GM03348 (cell line): ENCODE data around the gene SLA2.
"Not testable (repeated sequence)": the region's sequence is repeated elsewhere in the genome, so short reads cannot be mapped to it uniquely, and the experiment has no call there.

Experiments used
- DNase-seq: peaks from one replicate; pipeline ENCODE4 v3.0.0; 2012; ENCODE audit warnings: low spot score

The SLA2 gene

DNA sequence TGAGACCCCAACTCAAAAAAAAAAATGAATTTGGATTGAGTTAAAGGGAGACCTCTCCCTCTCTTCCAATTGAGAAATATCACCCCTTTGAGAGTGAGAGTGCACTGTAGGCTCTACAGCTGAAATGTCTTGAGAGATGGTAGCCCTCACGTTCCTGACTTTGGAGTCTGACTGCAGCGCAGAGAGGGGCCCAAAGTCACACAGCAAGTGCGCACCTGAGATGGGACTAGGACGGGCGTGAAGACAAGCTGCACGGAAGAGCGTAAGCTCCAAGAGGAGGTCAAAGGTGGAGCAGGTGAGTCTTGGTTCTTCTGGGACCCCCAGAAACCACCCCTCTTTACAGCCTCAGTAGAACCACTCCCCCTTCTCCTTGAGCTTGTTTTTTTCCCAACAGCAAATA lies 643 bp downstream of the SLA2 start:
- DNase-seq = no peak

DNA sequence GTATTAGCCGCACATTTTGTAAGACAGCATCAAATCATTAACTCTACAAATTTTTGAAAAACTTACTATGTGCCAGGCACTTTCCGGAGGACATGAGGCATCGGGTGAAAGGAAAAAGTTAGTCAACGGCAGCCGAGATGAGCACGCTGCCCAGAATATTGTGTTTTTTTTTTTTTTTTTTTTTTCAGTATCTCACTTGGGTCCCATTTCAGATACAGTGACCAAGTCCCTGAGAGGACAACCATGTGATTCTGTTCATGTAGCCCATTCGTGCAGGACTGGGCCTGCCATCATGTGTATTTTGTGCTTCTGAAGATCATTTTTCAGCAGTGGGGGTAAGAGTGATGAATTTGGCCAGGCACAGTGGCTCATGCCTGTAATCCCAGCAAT lies 1.3 kb downstream of the SLA2 start:
- DNase-seq = no peak

DNA sequence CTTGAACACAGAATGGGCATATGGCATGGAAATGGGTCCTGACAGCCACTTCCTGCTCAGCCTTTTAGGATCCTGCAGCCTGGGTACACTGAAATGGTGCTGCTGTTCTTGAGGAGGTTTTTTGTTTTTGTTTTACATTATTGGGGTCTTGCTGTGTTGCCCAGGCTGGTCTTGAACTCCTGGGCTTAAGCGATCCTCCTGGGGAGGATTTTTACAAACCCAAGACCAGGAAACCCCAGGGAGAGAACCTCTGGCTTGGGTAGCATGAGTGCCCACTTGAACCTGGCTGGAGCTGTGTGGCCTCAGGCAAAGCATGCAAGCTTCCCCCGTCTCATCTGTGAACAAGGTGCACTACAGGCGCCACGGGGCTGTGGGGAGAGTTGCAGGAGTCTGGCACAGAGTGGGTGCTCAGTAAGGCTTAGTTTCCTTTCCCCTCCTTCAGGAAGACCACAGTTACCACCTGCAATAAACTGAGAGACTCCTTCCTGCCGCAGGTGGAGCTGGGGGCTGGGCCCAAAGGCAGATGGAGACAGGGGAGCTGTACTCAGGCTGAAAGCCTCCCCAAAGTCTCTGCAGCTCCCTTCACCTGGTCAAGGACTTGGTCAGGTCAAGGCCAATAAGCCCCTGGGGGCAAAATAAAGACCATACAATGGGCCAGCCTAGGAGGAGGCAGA lies 1.8 kb downstream of the SLA2 start:
- no peak for DNase-seq

DNA sequence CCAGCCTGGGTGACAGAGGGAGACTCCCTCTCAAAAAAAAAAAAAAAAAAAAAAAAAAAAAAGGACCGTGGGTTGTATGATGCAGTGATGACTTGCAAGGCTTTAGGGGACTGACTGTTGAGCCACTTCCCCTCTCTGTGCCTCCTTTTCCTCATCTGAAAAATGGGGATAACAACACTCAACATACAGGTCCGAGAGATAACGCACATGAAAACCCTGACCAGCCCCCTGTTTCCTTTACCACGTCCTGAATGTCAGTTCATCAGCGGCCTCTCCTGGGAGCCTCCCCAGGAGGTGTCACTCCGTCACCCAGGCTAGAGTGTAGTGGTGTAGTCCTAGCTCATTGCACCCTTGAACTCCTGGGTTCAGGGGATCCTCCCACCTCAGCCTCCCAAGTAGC lies 3.9 kb downstream of the SLA2 start:
- DNase-seq = no peak

DNA sequence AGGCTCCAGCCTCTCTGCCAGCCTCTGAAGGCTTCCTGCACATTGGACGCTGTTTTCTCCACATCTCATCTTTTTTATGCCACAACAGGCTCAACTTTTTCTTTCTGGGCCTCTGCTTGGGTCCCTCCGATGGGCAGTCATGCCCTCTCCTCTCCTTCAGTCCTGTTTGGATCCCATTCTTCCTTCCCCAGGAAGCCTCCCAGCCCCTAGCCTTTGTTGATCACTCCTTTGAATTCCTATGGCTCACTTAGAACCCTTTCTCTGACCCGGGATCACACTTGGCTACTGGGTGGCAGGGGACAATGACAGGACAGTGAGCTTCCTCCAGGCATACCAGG lies 4.5 kb downstream of the SLA2 start:
- DNase-seq = no peak

DNA sequence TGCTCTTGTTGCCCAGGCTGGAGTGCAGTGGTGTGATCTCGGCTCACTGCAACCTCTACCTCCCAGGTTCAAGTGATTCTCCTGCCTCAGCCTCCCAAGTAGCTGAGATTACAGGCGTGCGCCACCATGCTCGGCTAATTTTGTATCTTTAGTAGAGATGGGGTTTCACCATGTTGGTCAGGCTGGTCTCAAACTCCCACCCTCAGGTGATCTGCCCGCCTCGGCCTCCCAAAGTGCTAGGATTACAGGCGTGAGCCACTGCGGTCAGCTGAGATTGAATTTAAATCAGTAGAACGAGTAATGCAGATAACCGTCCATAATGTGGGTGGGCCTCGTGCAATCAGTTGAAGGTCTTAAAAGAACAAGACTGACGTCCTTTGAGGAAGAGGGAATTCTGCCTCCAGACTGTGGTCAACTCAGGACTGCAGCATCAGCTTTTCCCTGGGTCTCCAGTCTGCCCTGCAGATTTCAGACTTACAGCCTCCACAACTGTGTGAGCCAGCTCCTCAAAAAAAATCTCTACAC lies 7.1 kb downstream of the SLA2 start:
- DNase-seq = not testable (repeated sequence)

DNA sequence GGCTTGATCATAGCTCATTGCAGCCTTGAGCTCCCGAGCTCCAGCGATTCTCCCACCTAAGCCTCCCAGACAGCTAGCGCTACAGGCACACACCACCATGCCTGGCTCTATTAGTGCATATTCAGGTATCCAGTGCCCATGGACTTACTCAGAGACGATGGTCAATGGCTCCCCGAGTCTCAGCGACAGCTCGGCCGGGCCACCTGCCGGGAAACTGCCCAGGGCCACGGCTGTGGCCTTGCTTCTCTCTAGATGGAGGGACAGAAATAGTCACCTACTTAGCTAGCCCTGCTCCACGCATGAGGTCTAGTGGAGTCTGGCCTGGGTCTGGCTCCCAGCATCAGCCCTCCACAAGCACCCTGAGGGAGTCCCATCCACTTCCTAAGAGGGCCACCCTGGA lies 11.7 kb downstream of the SLA2 start:
- DNase-seq = no peak

DNA sequence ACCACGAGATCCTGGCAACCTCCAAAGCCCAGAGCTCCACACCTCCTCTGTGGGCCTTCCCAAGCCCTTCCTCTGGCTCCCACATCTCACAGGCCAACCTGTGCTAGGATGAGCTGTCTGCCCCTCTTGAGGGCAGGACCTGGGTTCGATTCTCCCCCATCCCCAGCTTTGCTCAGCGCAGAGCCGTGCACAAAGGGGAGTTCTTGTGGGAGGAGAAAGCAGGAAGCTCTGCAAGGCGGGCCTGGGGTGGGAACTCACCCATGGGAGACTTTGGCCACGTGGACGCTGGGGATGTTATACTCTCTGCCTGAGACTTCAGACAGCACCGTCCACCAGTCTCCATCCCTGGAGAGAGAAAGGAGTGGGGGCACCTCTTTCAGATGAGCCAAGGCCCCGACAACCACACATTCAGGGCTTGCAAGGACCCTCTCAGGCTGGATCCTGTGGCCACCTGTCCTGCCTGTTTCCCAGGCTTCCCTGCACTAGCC lies 12.7 kb downstream of the SLA2 start:
- no peak for DNase-seq

DNA sequence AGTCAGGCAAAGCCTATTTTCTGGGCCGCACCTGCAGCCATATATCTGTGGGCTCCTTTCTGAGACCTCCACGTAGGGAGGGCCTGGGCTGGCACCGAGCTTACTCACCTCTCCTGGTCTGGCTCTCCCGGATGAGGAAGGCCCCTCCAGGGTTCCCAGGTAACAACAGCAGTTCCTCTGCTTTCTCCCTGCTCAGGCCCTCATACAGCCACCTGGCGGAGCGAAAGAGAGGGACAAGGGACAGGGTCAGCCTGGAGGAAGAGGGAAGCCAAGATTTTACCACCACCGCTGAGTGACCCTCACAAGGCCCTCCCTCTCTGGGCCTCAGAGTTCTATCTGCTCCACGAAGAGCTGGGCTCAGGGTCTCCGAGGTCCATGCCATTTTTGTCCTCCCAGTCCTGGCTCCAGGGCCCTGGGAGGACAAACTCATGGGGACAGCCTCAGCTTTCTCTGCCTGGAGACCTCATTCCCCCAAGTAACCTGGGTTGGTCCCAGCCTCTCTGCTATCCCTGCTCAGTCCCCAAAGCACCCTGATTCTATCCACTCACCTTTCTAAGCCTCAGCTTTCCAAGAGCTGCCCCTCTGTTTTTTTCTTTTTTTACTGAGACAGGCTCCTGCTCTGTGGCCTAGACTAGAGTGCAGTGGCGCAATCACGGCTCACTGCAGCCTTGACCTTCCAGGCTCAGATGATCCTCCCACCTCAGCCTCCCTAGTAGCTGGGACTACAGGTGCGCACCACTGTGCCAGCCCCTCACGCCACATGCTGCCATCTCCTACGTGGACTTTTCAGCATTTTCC lies 13.3 kb downstream of the SLA2 start:
- DNase-seq = no peak

DNA sequence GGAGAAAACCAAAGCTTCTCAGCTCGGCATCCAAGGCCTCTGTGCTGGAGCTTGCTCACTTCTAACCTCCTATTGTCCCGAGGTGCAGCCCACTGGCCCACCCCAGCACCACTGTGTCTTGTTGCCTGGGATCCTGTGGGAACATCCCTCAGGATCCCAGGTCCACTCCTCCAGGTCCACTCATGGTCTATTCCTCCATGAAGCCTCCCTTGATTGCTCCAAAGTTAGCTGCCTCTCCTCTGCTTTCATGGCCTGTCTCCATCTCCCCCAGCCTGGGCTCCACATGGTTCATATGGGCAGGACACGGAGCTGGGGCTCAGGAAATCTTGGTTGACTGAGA lies 13.9 kb downstream of the SLA2 start:
- DNase-seq = no peak

DNA sequence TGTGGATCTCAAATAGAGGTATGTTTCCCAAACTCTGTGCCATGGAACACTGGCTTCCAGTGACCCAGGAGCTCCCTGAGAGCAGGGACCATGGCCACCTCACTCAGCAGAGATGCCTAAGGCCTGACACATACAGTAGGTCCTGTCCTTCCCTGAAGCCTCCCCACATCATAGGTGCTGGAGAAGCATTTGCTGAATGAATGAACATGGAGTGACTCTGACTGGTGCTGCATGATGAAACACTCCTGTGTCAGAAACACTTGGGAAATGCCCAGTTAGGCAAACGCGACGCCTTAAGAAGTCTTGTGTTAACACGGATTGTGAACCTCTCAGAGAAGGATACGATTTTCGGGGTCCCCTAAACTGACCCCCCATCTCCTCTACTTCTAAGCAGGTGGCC lies 14.3 kb downstream of the SLA2 start:
- DNase-seq = no peak

DNA sequence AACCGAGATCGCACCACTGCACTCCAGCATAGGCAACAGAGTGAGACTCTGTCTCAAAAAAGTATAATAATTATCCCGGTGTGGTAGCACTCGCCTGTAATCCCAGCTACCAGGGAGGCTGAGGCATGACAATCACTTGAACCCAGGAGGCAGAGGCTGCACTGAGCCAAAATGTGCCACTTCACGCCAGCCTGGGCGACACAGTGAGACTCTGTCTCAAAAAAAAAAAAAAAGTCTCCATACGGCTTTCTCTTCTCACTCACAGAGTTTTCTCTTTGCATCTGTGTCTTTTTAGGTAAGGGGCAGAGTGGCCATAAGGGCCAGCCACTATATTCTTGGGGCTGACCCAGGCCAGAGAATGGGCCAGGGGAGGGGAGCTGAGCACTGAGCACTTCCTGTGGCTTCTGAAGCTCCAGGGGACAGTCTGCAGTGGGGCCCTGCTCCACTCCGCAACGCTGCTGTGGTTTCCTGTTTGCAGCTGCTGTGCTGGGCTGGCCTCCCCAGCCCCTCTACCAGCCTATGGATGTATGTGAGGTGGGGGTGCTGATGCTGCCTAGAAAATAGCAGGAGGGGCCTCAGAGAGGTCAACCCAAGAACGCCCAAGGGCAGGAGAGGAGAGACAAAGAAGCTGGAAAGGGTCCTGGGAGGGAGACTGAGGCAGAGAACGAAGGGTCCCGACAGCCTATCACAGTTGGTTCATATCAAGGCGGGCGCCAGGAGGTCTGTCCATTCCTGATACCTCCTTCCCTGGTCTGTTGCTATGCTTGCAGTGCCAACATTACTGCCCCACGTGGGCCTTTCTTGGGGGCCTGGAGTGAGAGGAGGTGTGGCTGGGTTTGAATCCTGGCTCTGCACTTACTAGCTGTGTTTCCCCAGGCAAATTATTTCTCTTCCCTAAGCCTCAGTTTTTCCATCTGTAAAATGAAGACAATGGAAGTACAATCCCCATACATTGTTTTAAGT lies 16.0 kb downstream of the SLA2 start:
- DNase-seq = no peak

DNA sequence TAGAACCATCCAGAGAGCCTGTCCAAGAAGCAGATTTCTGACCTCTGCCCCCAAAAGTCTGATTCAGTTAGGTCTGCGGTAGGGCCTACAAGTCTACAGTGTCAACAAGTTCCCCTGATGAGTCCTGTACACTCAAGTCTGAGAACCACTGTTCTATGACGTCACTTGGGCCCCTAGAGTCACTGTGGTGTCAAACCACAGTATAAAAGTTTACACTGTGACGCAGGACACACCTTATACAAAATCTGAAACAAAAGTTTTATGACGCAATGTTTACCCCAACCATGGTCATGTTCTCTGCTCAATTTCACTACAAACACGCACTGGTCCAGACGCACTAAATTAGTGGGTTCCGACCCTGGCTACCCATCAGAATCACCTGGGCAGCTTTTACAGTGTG lies 17.9 kb downstream of the SLA2 start:
- DNase-seq = no peak

DNA sequence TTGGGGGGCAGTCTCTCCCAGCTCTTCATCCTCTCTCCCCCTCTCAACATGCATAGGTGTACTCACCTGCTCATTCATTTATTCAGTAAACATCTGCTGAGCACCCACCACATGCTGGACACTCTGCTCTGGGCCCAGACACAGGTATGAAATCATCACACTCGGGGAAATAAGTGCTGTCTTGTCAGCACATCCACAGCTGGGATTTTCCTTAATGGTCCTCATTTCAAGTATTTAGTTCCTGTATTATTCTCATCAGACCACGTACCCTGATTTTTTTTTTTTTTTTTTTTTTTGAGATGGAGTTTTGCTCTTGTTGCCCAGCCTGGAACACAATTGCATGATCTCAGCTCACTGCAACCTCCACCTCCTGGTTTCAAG lies 21.1 kb downstream of the SLA2 start:
- DNase-seq = no peak

DNA sequence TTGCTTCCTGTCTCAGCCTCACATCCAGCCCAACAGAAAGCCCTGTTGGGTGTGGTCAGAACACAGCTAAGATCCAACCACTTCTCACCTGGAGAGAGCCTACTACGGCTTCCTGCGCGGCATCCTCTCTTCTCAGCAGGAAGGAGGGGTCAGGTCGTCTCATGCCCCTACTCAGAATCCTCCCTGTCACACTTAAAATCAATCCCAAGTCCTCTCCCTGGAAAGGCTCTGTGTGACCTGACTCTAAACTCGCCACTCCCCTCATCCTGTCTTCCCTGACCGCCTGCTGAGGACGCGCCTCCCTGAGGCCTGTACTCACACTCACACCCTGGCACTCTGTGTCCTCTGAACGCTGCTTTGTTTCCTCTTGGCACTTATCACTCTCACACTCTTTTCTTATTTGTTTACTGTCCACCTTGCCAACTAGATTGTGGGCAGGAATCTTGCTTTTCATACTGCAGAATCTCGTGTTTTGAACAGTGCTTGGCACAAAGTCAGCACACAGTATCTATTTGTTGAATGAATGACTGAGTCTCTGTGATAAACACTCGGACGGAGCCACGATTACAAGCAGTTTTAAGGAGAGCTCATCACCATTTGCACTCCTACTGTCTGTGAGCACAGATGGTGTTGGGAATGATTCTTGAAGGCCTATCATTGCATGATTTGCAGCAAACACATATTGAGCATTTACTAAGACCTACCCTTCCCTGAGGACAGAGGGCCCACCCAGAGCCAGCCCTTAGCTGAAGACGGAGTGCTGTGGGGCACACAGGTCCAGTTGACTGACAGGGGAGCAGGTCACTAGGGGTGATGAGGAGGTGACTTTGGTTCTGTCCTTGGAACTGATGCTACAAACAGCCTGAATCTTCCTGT lies 21.7 kb downstream of the SLA2 start:
- no peak for DNase-seq

DNA sequence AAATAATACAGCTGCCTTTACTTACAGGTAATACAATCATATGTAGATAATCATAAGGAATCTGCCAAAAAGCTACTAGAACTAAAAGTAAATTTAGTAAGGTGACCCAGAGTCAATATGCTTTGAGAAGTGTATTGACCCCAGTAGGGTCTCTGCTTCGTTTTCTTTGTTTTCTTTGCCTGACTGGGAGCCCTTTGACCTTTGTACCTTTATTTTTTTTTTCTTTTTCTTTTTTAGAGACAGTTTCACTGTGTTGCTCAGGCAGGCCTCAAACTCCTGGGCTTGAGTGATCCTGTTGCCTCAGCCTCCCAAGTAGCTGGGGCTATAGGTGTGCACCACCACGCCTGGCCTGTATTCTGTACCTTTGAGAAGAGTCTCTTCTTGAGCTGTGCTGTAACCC lies 22.6 kb downstream of the SLA2 start:
- no peak for DNase-seq

DNA sequence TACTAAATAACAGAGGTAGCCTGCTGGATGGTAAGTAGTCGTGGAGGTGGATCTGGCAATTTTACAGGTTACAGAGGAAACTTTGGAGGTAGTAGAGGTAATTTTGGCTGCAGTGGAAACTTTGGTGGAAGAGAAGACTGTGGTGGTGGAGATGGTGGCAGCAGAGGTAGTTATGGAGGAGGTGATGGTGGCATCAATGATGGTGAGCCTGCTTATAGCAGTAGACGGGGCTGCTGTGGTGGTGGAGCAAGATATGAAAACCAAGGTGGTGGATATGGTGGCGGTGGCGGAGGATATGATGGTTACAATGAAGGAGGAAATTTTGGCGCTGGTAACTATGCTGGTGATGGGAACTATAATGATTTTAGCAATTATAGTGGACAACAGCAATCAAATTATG lies 25.1 kb downstream of the SLA2 start:
- no peak for DNase-seq

DNA sequence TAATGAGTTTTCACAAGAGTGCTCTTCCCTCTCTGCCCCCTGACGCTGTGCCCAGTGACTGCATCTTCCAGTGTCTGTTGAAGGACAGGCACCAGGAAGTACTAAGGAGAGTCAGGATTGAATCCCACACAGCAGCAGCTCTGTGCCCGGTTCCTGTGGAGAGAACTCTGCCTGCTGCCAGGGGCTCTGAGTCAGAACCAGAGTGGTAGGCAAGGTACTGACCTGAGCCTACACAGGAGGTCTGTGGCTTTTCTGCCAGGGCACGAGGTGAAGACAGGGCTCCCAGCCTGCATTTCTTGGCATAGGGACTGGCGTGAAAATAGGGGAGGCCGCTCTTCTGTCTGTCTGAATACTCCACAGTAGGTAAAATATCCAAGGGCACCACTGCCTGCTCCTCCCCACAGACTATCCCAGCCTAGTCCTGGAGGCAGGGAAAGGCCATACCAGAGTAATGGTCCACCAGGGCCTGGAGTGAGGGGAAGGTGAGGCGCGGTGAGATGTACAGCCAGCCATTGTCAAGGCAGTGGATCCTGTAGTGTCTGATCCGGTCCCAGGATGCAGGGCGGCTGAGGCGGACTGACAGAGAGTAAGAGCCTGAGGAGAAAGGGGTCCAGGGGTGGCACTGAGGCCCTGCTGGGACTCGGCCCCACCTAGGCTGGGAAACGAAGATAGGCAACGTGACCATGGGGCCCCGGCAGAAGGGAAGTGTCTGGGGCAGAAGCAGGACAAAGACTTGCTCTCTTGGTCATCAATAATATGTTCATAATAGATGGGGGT lies 31.0 kb downstream of the SLA2 start:
- no peak for DNase-seq

DNA sequence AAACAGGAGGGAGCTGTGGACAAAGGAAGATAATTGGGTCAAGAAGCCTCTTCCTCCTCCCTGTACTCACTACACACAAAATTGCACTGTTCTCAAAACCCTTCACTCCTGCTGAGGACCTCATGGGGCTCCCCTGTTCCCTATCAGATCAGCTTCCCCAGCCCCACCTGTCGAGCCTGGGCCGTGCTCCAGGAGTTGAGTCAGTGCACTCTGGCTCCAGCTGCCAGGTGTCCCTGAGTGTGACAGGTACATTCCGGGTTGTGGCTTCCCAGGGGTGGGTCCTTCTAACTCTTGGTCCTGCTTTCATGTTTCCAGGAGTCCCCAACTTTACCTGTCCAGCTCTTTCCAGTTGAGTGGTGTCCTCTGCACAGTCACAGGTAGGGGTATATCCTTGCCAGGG lies 32.0 kb downstream of the SLA2 start:
- DNase-seq = no peak

DNA sequence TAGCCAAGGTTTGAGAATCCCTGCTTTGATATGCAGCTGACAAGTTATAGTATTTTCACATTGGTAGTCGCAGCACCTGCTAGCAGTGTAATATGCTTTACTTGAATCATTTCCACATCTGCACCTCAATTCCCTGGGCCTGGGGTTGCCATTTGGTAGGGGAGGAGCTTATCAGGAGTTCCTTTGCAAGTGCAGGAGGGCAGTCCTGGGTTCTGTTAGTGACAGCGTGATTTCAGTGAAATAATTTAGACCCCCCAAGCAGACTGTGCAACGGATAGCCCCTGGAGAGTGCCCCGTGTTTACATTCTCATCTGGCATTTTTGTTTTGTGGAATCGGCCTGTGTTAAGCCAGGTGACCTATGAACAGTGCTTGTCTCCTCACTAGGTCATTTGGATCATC lies 34.4 kb downstream of the SLA2 start:
- no peak for DNase-seq

DNA sequence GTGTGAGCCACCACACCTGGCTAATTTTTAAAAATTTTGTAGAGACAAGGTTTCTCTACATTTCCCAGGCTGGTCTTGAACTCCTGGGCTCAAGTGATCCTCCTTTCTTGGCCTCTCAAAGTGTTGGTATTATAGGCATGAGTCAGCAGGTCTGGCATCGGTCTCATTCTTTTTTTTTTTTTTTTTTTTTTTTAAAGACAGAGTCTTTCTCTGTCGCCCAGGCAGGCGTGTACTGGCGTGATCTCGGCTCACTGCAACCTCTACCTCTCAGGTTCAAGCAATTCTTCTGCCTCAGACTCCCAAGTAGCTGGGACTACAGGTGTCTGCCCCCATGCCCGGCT lies 37.6 kb downstream of the SLA2 start:
- not testable (repeated sequence) for DNase-seq
